Measurements from ENCODE around the gene DPH7.
"Not testable (repeated sequence)": the region's sequence is repeated elsewhere in the genome, so short reads cannot be mapped to it uniquely, and the experiment has no call there.

Gene DPH7

DNA sequence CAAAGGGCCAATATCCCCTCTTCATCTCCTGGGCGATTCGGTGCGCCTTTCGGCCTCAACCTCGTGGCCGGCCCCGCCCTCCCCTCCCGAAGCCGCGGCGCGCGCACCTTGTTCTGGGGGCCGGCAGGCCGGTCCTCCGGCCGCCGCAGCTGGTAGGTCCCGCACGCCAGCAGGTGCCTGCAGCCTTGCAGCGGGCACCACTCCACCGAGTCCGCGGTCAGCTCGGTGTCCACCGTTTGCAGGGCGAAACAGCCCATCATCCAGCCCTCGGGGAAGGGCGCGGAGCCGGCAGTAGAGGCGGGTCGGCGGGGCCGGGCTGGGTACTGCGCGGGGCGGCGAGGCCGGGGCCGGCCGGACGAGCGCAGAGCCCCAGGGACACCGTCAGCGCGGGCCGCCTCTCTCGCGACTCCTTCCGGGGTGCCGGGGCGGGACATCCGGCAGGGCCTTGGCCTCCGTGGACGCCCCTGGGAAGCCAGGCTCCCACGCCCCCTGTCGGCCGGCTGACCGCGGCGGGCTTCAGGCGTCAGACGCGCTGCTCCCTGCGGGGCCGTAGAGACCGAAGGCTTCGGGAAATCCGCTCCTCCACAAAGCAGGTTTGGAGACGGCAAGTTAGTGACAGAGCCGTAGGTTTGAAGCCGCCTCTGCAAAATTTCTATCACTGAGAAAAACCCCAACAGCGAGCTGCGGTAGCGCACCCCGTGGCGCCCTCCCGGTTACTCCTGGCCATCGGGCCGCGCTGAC, at the start of gene DPH7:
Gene DPH7, minus strand, starts transcription at position 408 of the 741 bp plus-strand sequence. Its CDS starts 148 bp downstream, at position 260.
- peak; percentile 97 for DNase-seq

DNA sequence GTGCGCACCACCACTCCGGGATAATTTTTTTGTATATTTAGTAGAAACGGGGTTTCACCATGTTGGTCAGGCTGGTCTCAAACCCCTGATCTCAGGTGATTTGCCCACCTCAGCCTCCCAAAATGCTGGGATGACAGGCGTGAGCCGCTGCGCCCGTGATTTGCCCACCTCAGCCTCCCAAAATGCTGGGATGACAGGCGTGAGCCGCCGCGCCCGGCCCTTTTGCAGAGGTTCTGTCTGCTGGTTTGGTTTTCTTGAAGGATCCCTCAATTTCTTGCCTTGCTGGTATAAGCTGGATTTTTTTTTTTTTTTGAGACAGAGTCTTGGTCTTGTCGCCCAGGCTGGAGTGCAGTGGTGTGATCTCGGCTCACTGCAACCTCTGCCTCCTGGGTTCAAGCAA, 48.7 kb upstream of the DPH7 start:
- DNase-seq, result not testable (repeated sequence)

DNA sequence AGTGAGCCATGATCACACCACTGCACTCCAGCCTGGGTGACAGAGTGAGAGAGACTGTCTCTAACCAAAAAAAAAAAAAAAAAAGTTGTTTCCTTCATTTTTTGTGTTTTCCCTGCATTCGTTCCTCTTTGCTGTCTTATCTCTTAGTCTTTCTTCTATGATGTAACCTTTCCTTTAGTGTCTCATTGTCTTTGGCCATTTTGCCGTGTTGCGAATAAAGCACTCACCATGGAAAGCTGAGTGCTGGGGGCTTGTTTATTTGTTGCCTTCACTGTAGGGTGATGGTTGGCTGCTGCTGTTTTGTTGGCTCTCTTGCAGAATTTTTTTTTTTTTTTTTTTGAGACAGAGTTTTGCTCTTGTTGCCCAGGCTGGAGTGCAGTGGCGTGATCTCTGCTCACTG, 47.7 kb upstream of the DPH7 start:
- DNase-seq, result no peak

DNA sequence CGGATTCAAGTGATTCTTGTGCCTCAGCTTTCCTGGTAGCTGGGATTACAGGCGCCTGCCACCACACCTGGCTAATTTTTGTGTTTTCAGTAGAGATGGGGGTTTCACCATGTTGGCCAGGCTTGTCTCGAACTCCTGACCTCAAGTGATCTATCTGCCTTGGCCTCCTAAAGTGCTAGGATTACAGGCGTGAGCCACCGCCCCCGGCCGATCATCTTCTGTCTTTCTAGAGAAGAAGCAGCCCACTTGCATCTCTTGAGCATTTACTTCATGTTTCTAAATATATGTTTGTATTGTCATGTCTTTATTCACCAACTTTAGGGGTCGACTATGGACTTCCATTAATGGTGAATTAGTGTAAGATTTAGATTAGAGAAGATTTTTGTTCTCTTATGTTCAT, 43.5 kb upstream of the DPH7 start:
- DNase-seq, result not testable (repeated sequence)

DNA sequence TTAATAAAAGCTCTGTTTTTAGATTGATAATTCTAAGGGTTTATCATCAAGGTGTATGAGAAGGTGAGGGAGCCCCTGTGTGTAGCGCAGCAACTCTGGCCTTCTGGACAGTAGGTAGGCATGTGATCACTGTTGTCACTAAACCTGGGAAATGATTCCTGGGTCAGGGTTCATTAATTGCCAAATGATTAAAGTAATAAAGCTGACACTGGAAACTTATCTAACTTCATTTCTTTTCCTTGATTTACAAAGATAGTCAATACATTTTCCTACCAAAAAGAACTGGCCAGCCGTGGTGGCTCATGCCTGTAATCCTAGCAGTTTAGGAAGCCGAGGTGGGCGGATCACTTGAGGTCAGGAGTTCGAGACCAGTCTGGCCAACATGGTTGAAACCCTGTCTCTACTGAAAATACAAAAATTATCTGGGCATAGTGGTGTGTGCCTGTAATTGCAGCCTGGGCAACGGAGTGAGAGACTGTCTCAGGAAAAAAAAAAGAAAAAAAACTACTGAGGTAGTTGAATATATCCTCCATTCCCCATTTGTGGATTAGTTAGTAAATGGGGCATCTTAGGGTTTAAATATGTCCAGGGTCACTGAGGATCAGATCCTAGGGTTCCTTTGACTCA, 42.5 kb upstream of the DPH7 start:
- no peak for DNase-seq

DNA sequence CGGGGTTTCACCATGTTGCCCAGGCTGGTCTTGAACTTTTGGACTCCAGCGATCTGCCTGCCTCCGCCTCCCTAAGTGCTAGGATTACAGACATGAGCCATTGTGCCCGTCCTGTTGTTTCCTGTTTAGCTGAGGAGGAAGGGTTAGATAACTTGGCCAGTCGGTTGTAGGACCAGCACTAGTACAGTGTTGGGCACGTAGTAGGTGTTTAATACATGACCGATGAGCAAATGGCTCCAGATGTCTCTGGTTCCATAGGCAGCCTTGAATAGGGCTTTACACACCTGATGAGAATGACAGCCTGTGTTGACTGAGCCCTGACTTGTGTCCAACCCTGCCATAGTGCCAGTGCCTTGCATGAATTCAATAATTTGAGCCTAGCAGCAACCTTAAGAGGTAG, 41.9 kb upstream of the DPH7 start:
- DNase-seq, result no peak

DNA sequence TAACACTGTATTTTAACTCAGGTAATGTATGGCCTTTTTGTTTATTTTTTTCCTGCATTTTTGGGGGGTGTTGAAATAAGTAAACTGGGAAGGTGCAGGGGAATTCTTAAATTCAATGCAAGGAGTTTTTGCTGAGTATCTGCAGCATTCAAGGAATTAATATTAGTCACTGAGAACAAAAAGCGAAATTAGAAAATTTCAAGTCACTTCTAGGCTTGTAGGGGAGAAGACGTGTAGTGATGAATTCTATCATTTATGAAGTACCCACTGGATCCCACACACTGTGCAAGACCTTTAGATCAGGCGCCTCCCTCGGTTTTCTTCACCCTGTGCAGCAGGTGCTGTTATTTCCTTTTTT, 41.3 kb upstream of the DPH7 start:
- no peak for DNase-seq

DNA sequence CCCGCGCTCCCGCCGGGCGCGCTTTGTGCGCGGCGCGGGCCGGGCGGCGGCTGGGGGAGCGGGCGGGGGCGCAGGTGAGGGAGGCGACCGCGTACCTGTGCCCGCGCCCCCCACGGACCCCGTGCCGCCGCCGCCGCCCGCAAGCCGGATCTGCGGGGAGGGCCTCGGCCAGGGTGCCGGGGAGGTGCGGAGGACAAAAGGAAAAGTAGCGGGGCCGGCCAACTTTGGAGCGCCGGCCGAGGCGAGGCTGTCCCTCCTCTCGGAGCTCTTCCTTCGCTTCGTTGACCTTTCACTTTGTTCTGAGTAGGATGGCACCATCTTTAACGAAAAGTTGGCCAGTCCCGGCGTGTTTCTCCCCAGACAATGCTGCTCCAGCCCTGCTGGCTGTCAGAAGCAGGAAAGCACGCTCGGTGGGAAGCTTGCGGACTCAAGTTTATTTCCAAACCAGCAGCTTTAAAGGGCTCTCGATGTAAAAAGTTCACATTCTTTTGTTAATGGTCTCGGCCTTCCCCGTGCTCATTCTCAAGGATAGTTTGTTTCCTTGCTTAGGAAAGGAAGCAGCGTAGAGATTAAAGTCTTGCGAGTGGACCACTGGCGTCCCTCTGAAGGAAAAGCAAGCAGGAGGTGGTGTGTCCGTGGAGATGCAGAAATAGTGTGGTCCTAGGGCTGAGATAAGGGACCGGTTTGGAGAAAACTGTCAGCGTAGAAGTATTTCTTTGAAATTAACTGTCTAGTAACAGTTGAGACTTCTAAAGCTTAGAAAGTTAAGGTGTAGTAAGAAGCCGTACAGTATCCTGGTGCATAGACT, 40.7 kb upstream of the DPH7 start:
- DNase-seq, result peak; percentile 32

DNA sequence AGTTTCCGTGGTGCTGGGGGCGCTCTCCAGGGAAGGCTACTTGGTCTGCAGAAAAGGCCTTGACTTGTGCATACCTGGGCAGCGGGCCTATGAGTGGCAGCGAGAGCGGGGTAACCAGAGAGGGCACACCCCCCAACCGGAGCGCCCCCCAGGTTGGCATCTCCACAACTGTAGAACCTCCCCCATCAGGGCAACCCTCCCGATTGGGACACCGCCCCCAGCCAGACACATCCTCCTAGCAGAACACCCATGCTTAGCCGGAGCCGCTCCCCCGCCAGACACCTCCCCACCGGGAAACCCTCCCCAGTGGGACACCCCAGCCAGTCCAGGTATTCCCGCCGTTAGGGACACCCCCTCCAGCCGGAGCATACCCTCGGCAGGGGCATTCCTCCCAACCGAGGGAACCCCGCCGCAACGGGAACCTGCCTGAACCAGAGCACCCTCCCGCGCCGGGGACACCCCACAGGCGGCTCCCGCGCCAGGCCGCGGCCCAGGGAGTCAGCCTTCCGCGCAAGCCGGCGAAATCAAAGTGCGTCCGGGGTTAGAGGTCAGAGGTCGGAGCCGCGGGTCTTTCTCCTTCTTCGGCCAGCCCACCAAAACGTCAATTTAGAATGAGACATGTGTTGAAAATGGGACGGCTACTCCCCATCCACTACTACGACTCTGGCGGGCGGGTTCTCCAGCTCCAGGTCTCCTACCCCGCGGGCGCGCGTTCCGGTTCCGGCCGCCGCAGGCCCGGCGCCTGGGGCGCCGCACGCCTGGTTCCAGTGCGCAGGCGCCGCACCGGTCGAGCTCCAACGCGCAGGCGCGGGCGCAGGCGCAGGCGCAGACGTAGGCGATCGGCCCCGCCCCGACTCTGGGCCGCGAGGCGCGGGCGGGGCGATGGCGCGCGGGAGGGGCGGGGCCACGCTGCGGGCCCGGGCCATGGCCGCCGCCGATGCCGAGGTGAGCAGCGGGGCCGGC, 39.7 kb upstream of the DPH7 start, which contains the start of gene EHMT1:
Gene EHMT1, plus strand, starts transcription at position 901 of the 963 bp plus-strand sequence. Its CDS starts 24 bp downstream, at position 925.
- DNase-seq, result peak; percentile 85

DNA sequence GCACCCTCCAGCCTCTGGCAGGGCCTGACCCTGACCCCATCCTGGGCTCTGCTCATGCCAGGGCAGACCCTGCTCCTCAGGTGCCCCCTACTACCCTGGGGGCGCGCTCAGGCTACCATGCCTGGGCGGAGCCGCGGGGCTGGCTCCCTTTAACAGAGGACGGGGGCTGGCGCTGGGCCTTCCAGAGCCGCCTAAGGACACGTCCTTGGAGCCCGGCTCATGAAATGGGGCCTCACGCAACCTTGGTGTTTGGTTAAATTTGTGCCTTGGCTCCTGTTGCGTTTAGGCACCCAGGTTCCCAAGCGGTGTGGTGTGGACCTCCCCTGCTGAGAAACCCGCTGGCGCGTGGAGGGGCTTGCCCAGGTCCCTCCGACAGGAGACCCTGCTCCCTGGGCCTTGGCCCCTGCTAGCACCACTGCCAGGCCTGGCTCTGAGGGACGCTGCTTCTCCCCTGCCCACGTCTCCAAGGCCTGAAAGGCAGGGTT, 36.7 kb upstream of the DPH7 start:
- no peak for DNase-seq

DNA sequence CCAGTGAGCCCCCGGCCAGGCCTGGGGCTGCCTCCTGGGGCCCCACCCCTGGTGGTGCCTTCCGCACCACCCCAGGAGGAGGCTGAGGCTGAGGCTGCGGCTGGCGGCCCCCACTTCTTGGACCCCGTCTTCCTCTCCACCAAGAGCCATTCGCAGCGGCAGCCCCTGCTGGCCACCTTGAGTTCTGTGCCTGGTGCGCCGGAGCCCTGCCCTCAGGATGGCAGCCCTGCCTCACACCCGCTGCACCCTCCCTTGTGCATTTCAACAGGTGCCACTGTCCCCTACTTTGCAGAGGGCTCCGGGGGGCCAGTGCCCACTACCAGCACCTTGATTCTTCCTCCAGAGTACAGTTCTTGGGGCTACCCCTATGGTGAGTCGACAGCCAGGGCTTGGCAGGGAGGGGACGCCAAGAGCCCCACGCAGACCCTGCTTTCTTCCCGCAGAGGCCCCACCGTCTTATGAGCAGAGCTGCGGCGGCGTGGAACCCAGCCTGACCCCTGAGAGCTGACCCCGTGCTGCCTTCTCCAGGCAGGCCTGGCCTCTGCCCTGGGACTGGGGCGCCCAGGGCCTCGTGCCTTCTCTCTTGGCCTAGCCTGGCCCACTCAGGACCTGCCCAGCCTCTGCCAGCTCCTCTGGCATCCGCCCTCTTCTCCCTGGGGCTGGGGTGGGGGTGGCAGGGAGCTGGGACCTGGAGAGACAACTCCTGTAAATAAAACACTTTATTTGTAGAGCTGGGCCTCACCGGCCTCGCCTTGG, 36.1 kb upstream of the DPH7 start:
- no peak for DNase-seq

DNA sequence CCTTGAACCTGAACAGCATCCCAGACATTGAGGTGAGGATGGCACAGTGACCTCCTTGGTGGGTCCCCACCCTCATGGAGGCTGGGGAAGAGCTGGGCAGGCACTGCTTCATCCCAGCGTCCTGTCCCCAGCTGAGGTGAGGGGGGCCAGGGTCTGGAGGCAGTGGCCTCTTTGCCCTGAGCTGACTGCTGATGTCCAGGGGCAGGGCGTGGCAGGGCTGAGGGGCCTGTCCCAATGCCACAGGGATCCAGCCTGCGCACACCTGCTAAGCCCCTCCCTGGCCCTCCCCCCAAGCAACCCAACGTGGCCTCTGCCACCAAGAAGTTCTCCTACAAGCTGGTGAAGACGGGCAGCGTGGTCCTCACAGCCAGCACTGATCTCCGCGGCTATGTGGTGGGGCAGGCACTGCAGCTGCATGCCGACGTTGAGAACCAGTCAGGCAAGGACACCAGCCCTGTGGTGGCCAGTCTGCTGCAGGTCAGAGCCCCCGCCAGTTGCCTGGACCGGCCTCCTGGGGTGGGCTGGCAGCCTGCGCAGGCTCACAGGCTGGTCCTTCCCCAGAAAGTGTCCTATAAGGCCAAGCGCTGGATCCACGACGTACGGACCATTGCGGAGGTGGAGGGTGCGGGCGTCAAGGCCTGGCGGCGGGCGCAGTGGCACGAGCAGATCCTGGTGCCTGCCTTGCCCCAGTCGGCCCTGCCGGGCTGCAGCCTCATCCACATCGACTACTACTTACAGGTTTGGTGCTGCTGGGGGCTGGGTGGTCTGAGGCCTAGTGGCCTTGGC, 35.2 kb upstream of the DPH7 start:
- no peak for DNase-seq

DNA sequence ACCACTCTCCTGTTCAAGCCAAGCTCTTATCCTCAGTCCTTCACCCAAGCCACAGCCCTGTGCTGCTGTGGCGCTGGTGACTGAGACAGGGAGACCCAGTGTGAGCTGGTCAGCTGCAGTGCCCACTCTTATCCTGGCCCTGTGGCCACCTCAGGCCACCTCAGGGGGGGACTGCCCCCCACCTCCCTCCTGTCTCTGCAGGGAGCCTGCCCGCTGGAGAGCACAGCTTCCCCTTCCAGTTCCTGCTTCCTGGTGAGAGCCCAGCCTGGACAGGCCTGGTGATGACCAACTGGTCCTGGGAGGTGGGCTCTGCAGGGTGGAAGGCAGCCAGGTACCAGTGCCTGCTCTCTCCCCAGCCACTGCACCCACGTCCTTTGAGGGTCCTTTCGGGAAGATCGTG, 34.5 kb upstream of the DPH7 start:
- DNase-seq, result no peak

DNA sequence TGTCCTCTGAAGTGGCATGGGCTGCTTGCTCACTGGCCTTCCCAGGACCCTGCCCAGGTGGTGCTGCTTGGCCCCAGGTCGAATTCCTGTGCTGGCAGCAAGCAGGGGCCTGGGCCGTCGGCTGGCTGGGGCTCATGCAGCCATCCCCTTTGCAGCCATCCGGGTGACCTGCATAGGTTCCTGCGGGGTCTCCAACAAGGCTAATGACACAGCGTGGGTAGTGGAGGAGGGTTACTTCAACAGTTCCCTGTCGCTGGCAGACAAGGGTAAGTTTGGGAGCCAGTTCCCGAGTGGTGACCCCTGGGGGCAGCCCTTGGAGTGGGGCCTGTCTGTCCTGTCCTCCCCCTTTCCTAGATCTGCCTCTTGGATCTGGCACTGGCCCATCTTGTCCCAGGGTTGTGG, 34.0 kb upstream of the DPH7 start:
- DNase-seq, result no peak

DNA sequence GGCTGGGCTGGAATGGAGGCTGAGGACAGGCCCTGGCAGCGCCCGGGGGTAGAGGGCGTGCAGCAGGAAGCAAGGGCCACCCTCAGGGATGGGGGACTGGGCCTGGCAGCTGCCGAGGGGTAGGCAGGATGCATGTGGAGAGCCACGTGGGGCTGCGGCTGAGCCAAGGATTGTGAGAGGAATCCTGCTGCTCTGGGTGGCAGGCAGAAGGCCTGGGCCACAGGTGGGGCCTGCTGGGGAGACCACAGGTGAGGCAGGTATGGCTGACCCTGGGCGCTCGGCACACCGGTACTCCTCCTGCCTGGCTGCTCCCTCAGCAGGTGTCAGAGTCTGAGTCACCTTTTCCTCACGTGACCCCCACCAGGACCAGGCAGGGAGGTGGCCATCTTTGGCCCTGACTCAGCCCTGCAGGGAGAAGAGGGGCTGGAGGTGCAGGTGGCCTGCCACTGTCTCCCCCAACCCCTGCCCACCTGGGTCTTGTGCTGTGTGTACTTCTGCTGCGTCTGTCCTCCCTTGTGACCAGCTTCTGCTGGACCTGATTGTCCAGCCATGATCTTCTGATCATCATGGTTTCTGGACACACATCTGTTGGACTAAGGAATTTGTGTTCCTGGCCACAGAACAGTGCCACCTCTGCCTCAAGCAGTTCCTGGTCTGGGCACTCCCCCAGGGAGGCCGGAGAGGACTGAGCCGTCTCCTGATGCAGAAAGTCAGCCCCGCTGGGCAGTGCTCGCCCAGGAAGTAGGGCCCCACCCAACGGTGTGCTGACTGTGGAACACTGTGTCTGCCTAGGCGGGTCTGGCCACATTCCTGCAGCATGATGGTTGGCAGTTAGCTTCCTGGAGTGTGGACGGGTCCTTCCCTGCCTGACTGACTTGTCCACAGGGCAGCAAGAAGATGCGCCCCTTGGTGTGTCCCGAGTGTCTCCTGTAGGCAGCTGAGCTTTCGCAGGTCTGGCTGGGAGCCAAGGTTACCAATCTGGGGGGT, 33.2 kb upstream of the DPH7 start:
- no peak for DNase-seq

DNA sequence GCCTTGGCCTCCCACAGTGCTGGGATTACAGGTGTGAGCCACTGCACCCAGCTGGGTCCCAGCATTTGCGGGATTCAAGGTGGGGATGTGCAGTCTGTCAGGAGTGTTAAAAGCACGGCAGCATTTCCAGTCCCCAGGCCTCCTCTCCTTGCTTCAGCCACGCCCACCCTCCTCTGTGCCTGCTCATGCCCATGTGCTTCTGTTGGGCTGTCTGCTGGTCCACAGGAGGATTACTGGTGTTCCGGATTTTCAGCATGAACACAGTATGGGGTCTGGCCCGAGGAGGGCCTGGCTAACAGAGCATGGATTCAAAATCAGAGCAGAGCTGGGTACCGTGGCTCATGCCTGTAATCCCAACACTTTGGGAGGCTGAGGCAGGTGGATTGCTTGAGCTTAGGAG, 32.2 kb upstream of the DPH7 start:
- DNase-seq, result no peak

DNA sequence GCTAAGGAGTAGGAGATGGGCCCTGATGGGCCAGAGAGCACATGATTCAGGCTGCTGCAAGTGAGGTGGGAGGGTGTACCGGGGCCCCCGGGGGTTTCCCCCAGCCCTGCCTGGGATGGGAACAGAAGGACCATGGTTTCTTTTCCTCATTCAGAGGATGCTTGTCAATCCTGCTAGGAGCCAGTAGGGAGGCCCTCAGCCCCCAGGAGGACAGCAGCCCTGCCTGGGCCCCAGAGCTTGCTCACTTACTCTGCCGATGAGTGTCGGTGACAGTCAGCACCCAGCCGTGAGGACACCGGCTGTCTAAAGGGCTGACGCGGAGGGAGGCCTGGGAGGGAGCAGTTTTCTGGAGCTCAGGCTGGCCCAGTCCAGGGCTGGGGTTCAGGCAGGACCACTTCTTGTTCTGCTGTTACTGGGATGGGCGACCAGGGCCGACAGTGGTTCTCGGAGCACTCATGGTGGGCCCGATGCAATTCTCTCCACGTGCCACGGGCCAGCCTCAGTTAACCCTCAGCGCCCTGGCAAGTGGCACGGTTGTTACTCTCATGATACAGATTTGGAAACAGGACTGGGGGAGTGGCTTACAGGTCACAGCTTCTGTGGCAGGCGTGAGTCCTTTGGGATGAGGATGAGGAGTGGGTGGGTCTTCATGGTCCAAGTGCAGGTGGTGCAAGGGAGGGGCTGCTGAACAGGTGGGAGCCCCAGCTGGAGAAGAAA, 28.6 kb upstream of the DPH7 start:
- DNase-seq, result no peak

DNA sequence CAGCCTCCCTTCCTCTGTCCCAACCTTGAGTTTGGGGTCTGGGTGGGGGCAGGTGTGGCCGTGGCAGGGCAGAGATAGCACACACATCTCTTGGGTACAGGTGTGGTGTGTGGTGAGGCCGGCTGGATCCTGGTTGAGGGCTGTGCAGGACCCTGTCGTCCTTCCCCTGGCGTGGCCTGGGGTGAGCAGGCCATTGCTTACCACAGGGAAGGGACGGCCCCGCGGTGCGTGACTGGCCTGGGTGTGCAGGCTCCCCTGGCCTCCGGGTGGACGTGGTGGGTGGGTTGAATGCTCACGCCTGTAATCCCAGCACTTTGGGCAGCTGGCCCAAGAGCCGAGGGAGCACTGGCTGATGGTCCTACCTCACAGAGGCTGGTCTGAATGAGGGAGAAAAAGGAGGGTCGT, 28.0 kb upstream of the DPH7 start:
- no peak for DNase-seq

Data from midbrain (tissue), 1 donor.